ENCODE data around the gene IFNL1.
"Not testable (repeated sequence)": the region's sequence is repeated elsewhere in the genome, so short reads cannot be mapped to it uniquely, and the experiment has no call there.

The IFNL1 gene

GRCh38 chr19:39296055-39296645, at the start of gene IFNL1:
IFNL1 (plus strand) TSS chr19:39296407; CDS start chr19:39296422, 15 bp downstream.
- no peak for DNase-seq (ENCODE audit: low read depth in 3 of 3)

DNA sequence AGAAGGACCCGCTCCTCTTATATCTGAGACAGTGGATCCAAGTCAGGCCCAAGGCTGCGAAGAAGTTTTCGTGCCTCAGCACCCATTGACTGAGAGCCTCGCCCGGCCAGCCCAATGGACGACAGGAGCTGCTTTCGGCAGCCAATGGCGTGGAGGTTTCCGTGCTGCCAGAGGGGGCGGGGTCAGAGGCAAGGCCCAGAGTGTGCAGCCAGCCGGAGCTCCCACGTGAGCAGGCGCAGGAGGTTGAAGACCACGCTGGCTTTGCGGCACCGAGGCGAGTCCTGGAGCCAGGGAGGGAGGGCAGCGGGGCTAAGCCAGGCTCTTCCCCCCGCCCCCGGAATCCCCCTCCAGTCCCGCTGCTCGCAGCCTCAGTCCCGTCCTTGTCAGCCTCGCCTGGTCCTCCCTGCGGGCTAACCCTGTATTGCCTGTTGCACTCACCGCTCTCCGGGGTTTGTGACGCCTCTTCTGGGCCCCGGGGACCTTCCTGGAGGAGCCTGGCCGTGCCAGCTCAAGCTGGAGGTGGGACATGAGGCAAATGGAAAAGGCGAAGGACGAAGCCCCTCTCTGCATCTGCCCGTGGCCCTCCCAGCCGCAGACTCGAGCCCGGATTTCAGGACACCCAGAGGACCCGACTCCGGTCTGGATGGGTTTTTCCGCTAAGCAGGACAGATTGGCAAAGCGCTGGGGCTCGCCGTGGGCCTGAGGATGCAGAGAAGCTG, 49.1 kb upstream of the IFNL1 start:
- peak in 1 of 3 experiments; percentile 46 for DNase-seq (ENCODE audit: low read depth in 3 of 3)

GRCh38 chr19:39247701-39248664, 48.2 kb upstream of the IFNL1 start:
- peak in 1 of 3 experiments; percentile 3 for DNase-seq (ENCODE audit: low read depth in 3 of 3)

- DNase-seq (ENCODE audit: low read depth in 3 of 3): no peak
Observed at GRCh38 chr19:39248806-39249205, 47.4 kb upstream of the IFNL1 start, which contains the start of gene IFNL4. IFNL4 (minus strand) TSS chr19:39248856.

DNA sequence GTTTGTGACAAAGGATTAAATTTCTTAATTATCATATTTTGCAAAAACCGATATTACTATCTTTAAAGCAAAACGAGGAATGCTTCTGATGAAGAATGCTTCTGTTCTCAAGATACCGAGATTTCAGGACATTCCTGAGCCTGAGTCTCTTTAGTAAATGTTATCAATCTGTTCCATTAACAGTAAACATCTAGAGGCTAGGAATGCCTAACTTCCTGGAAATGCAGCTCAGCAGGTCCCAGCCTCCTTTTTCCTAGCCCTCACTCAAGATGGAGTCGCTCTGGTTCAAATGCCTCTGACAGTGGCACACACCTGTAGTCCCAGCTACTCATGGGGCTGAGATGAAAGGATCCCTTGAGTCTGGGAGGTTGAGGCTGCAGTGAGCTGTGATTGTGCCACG, 45.1 kb upstream of the IFNL1 start:
- no peak for DNase-seq (ENCODE audit: low read depth in 3 of 3)

DNA sequence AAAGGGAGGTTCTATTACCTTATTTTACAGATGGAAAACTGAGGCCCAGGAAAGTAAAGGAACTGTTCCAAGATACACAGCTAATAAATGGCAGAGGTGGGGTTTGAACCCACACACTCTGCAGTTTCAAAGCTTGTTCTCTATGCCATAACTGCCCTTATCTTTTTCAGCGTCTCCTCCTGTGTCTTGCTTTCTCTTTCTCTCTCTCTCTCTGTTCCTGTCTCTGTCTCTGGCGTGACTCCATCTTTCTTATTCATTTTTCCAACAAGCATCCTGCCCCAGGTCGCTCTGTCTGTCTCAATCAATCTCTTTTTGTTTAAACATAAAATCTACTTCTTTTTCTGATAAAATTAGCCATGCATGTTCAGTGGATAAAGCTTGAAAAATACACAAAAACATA, 44.4 kb upstream of the IFNL1 start:
- no peak for DNase-seq (ENCODE audit: low read depth in 3 of 3)

- DNase-seq (ENCODE audit: low read depth in 3 of 3): no peak
Observed at GRCh38 chr19:39252458-39252857, 43.7 kb upstream of the IFNL1 start.

DNA sequence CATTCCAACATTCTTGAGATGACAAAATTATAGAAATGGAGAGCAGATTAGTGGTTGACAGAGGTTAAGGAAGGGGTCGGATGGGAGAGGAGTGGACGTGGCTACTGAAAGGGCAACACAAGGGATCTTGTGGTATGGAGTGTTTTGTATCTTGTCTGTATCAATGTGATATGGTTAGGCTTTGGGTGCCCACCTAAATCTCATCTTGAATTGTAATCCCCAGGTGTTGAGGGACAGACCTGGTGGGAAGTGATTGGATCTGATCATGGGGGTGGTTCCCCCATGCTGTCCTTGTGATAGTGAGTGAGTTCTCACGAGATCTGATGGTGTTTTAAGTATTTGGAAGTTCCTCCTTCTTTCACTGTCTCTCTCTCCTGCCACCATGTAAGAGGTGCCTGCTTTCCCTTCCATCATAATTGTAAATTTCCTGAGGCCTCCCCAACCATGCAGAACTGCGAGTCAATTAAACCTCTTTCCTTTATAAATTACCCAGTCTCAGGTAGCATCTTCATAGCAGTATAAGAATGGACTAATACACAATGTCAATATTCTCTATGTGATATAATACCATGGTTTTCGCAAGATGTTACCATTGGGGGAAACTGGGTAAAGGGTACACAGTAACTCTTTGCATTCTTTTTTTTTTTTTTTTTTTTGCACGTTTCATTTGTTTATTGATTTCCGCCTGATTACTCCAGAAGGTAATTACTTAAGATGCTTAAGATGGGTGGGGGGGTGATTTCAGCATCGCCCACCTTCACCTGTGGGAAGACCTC, 42.6 kb upstream of the IFNL1 start:
- DNase-seq (ENCODE audit: low read depth in 3 of 3): no peak

GRCh38 chr19:39254531-39255345, 41.5 kb upstream of the IFNL1 start:
- no peak for DNase-seq (ENCODE audit: low read depth in 3 of 3)

DNA sequence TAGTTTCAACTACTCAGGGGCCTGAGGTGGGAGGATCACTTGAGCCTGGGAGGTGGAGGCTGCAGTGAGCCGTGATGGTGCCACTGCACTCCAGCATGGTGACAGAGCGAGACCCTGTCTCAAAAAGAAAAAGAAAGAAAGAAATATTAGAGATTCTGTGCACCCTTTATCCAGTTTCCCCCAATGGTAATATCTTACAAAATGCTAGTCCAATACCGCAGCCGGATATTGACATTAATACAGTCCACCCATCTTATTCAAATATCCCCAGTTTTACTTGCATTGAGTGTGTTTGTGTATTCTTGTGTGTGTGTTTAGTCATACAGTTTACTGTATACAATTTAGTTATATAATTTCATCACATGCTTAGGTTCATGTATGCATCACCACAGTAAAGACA, 39.0 kb upstream of the IFNL1 start:
- DNase-seq (ENCODE audit: low read depth in 3 of 3): no peak

- DNase-seq (ENCODE audit: low read depth in 3 of 3): no peak
Observed at GRCh38 chr19:39261704-39262103, 34.5 kb upstream of the IFNL1 start.

DNA sequence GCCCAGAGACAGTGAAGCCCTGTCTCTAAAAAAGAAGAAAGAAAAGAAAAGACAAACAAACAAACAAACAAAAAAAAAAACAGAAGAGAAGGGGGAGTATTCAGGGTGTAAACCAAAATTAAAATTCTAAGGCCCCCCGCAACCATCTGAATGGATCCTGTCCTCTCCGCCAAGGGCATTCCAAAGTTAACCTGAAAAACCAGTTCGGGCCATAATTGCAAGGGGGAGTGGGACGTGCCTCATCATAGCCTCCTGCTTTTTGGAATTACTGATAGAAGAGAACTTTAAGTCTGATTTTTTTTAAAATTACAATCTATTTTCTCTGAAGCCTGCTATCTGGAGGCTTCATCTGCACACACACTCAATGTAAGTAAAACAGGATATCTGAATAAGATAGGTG, 33.7 kb upstream of the IFNL1 start:
- no peak for DNase-seq (ENCODE audit: low read depth in 3 of 3)

- DNase-seq (ENCODE audit: low read depth in 3 of 3): no peak
Observed at GRCh38 chr19:39263912-39264305, 32.3 kb upstream of the IFNL1 start.

- no peak for DNase-seq (ENCODE audit: low read depth in 3 of 3)
Observed at GRCh38 chr19:39264306-39265290, 31.6 kb upstream of the IFNL1 start.

- DNase-seq (ENCODE audit: low read depth in 3 of 3): peak in 1 of 3 experiments; percentile 19
Observed at GRCh38 chr19:39265321-39265916, 30.8 kb upstream of the IFNL1 start.

DNA sequence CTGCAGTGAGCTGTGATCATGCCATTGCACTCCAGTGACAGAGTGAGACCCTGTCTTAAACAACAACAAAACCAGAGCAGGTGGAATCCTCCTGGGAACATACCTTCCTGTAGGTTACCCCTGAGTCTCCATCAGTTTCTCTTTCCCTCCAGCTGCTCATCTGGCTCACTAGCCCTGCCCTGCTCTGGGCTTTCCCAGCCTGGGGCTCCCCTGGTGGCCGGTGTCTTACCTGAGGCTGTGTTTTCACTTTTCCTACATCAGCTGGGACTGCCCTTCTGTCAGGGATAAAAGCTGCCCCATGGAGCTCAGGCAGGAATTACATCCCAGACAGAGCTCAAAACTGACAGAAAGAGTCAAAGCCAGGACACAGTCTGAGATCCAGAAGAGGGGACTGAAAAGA, 28.1 kb upstream of the IFNL1 start, which contains the start of gene IFNL2:
IFNL2 (plus strand) TSS at position 312 of the 400 bp plus-strand sequence. CDS start 173 bp downstream, outside the sequence.
- DNase-seq (ENCODE audit: low read depth in 3 of 3): not testable (repeated sequence)

GRCh38 chr19:39268531-39269223, 27.5 kb upstream of the IFNL1 start:
- DNase-seq (ENCODE audit: low read depth in 3 of 3): not testable (repeated sequence)

- not testable (repeated sequence) for DNase-seq (ENCODE audit: low read depth in 3 of 3)
Observed at GRCh38 chr19:39269369-39269768, 26.8 kb upstream of the IFNL1 start.

All from stimulated activated CD4-positive, alpha-beta T cell treated with anti-CD3 and anti-CD28 coated beads, TNF-alpha, amount 100 ng/mL, for 24 hours (primary cell).